ENCODE data around the gene SACS. TPM values are rescaled to one million over a fixed set of nuclear protein-coding genes. Genes with fewer than 3 reads are reported as not detected.
"Not testable (repeated sequence)": the region's sequence is repeated elsewhere in the genome, so short reads cannot be mapped to it uniquely, and the experiment has no call there.

SACS gene
- total RNA-seq, 1 donor = 87.7 TPM

DNA sequence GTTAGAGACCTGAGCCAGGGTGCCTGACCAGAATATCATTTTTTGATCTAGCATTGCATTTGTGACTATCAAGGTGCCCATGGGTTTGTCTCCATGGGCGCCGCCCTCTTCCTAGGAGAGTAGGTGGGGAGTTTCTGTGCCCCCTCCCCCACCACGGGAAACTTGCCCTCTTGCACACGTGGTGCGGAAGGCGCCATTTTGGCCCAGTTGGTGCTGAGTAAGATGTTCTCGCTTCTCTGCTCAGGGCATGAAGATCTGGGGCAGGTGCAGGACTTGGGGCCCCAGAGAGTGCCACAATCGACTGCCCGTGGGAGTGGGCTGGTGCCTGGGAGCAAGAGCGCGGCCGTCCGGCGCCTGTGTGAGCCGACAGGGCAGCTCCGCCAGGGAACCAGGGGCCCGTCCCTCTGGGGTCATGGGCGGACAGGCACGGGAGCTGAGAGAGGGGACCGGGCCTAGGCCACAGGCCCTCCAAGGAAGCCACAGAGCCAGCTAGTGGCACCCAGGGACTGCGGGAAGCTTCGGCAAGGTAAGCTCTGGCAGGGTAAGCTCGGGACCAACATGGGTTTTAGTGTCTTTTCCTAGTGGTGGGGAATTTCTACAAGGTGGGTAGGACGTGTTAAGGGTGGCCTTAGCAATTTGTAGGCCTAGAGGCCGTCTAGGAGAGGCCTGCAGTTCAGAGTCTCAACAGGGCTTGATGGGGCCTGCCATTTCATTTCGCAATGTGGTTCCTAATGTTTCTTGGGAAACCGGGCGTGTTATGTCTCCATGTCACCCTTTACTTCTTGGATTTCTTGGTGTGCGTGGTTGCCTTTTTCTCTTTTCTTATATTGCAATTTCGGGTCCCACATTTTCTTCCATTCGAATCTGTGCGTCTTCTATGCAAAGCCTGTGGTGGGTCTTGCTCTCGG, 14.5 kb downstream of the SACS start:
- no peak overlapping the region for H3K4me3 ChIP-seq (ENCODE audit: low read depth, low read length)
- no peak for DNase-seq (ENCODE audit: low read depth)
- TF ChIP-seq, protein P1, sequence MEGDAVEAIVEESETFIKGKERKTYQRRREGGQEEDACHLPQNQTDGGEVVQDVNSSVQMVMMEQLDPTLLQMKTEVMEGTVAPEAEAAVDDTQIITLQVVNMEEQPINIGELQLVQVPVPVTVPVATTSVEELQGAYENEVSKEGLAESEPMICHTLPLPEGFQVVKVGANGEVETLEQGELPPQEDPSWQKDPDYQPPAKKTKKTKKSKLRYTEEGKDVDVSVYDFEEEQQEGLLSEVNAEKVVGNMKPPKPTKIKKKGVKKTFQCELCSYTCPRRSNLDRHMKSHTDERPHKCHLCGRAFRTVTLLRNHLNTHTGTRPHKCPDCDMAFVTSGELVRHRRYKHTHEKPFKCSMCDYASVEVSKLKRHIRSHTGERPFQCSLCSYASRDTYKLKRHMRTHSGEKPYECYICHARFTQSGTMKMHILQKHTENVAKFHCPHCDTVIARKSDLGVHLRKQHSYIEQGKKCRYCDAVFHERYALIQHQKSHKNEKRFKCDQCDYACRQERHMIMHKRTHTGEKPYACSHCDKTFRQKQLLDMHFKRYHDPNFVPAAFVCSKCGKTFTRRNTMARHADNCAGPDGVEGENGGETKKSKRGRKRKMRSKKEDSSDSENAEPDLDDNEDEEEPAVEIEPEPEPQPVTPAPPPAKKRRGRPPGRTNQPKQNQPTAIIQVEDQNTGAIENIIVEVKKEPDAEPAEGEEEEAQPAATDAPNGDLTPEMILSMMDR (IDR thresholded peaks at IDR 0.05; ENCODE audit: insufficient read depth, low read depth, low read length) = no peak

DNA sequence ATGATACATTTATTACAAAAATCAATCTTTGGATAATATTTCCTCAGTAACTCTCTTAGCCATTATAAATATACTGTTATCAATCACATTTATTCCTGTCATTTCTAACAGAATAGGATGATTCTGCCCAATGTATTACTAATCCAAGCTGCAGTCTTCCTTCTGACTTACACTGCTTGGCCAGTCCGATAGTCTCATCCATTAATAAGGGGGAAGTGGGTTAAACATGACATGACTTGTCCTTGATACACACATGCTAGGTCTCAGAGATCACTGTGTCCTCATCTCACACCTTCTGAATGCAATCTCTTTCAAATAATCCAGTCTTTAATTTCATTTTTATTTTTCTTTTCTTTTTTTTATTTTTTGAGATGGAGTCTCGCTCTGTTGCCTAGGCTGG, 18.8 kb downstream of the SACS start:
- no peak for DNase-seq (ENCODE audit: low read depth)
- TF ChIP-seq, protein P1 (IDR thresholded peaks at IDR 0.05; ENCODE audit: insufficient read depth, low read depth, low read length) = no peak
- H3K4me3 ChIP-seq (ENCODE audit: low read depth, low read length) = no peak overlapping the region

DNA sequence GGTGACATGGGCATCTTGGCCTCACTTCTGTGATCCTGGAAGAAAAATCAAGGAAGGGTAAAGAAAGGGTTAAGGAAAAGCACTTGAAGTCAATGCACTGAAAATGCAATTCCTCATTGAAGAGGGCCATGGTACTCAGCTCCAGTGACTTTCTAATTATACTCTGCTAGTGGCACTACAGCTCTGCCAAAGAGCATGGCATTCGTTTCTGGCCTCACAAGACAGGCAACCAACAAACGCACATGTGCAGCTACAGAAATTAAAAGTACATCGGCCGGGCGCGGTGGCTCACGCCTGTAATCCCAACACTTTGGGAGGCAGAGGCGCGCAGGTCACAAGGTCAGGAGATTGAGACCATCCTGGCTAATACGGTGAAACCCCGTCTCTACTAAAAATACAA, 21.8 kb downstream of the SACS start:
- TF ChIP-seq, protein P1 (IDR thresholded peaks at IDR 0.05; ENCODE audit: insufficient read depth, low read depth, low read length) = no peak

DNA sequence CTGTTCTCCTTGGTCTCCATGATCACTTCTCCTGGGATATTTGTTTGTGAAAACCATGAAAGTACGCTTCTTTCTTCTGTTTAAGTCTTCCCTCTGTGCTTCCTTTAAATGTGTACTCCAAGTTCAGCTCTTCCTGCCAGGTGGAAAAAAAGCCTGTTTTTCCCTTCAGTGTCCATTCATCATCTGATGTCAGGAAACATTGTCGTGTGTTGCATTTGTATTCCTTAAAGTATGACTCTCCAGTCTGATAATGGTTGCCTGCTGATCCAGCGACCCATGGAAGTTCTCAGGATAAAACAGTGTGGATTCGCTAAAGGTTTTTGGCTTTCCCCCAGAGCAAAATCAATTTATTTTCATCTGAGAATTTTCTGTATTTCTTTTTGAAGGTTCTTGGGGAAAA, 22.3 kb downstream of the SACS start:
- TF ChIP-seq, protein P1 (IDR thresholded peaks at IDR 0.05; ENCODE audit: insufficient read depth, low read depth, low read length) = no peak
- DNase-seq (ENCODE audit: low read depth) = no peak
- H3K4me3 ChIP-seq (ENCODE audit: low read depth, low read length) = no peak overlapping the region

More for the DNA sequence above, 21.8 kb downstream of the SACS start:
- DNase-seq (ENCODE audit: low read depth) = no peak
- no peak overlapping the region for H3K4me3 ChIP-seq (ENCODE audit: low read depth, low read length)

DNA sequence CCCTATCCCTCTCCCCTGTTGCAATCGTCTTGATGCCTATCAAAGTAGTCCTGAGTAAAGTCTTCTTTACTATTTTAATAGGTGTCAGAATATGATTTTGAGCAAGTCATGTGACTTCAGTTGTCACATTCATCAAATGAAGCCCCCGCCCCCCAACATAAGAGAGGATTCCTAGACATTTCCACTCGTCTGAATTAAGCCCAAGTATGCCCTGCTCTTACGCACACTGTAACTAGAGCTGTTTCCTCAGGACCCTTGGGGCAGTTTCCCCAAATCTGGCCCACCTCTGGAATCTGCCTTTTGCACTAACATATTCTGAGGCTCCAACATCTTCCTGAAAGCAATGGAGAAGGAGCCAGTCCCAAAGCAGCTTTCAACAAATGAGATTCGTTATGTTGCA, 25.5 kb downstream of the SACS start:
- DNase-seq (ENCODE audit: low read depth) = no peak
- no peak overlapping the region for H3K4me3 ChIP-seq (ENCODE audit: low read depth, low read length)
- TF ChIP-seq, protein P1 (IDR thresholded peaks at IDR 0.05; ENCODE audit: insufficient read depth, low read depth, low read length) = no peak

DNA sequence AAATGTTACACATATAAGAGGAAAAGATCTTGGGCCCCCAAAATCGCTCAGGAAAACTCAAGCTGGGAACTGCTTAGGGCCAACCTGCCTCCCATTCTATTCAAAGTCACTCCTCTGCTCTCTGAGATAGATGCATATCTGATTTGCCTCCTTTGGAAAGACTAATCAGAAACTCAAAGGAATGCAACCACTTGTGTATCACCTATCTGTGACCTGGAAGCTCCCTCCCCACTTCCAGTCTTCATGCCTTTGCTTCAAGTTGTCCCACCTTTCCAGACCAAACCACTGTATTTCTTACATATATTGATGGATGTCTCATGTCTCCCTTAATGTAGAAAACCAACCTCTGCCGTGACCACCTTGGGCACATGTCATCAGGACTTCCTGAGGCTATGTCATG, 32.3 kb downstream of the SACS start:
- not testable (repeated sequence) for H3K4me3 ChIP-seq (ENCODE audit: low read depth, low read length); DNase-seq (ENCODE audit: low read depth)

DNA sequence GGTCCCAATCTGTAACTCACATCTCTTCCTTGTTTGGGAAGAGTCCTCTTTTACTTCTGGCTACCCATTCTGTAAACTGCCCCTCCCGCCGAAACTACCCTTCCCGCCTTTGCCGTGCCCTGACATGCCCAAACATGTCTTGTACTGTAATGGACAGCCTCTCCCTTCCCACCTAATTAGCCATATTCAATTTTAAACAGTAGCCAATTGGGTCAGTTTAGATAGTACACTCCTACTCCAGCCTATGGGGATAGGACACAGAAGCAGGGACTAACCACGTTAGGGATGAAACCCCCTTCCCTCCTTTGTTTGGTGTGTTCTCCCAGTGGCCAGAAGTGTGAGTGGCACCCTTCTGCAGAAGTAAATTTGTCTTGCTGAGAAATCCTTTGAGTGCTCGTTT, 34.2 kb downstream of the SACS start:
- TF ChIP-seq, protein P1 (IDR thresholded peaks at IDR 0.05; ENCODE audit: insufficient read depth, low read depth, low read length) = no peak
- no peak for DNase-seq (ENCODE audit: low read depth)
- no peak overlapping the region for H3K4me3 ChIP-seq (ENCODE audit: low read depth, low read length)
